ENCODE results near the gene EPHB4. TPM values are rescaled to one million over a fixed set of nuclear protein-coding genes. Genes with fewer than 3 reads are reported as not detected.
A peak's percentile ranks its signal among the peaks of the same experiment; 100 is the strongest.

The EPHB4 gene
- total and polyA plus RNA-seq, 2 of the 4 experiments (the other 2 are of a cell fraction): 34.5 to 36.4 TPM

DNA sequence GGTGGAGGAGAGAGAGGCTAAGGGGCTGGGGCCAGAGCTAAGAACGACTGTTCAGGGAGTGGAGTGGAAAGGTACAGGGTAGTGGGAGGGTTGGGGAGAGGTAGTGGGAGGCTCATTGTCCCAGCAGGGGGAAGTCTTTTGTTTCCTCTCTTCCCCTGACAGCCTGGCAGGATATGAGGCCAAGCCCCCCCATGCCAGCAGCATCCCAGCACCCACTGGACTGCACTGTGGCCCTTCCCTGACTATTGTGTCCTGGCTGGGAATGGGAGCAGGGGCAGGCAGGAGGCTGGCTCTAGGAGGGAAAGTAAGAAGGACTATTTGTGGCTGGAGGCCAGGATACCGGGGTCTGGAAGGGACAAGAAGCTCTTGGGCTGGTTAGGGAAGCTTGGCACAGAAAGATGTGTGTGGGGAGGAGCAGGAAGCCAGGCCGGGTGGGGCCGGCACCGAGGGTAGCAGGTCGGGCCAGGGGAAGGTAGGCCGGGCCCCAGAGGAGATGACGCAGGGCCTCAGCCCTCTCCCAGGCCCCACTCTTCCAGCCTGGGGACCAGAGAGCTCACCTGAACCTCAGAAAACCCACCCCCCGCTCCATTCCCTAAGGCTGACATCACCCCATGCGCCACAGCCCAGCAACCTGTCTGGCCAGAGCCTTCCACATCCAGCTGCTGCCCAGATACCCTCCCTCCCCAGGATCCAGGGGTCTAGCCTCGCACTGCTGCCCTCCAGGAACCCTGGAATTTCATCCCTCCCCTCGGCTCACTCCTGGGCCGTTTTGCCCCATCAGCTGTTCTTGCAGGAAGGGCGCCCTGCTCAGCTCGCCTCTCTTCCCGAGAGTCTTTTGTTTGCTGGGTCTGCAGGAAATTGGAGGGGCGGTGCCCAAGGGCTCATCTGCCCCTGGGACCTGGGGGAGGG lies 8.8 kb upstream of the EPHB4 start:
- ChIA-PET CTCF (interaction anchor here (1.4 kb wide), 1 partner anchor 12 kb away, joined by 3 read pairs; no protein-coding TSS in a partner anchor), POLR2A (ENCODE audit: unreplicated experiment) (interaction anchor here (0.6 kb wide), 1 partner anchor 9 kb away, joined by 3 read pairs; the partner anchor contains the start of gene EPHB4)
- Histone ChIP-seq H3K79me1 (ENCODE audit: low read depth in 1 of 2, low read length in 2 of 2) (no peaks in the 10 kb centered on the region; a peak in 1 of 4 replicates), H2BK5ac (ENCODE audit: low read depth, low read length, poor library complexity, severe bottlenecking) (no peak overlapping the region), H4K20me1 (ENCODE audit: insufficient read depth, low read length) (no peaks in the 10 kb centered on the region), H4K91ac (ENCODE audit: insufficient read depth, low read depth, low read length) (peak overlapping the region; percentile 47; the same call in 1 of the 2 replicates), H3K4me1 (ENCODE audit: control insufficient read depth, insufficient read depth, low read length) (no peaks in the 10 kb centered on the region), H2AK9ac (replicated peaks; ENCODE audit: low read depth, low read length, poor library complexity) (peak overlapping the region; percentile 73), H3K9me1 (ENCODE audit: insufficient read depth, low read length) (no peaks in the 10 kb centered on the region; the same call in 1 of the 2 replicates), H3K4ac (ENCODE audit: low read depth, low read length) (peak overlapping the region; percentile 51), H3K56ac (ENCODE audit: extremely low read depth, insufficient read depth, low read length) (no peak overlapping the region), H4K8ac (ENCODE audit: low read depth in 2 of 2, low read length in 2 of 2) (peak overlapping the region; percentile 77 to 95), H3K36me3 (ENCODE audit: control insufficient read depth, insufficient read depth, low read length) (no peaks in the 10 kb centered on the region), H3K18ac (ENCODE audit: low read depth, low read length) (no peak overlapping the region), H3K14ac (replicated peaks; ENCODE audit: low read depth, low read length) (no peak overlapping the region), H2BK20ac (ENCODE audit: low read depth, low read length) (no peak overlapping the region), H4K5ac (ENCODE audit: low read depth, low read length) (peak overlapping the region; percentile 82; the same call in 1 of the 2 replicates), H2AK5ac (ENCODE audit: low read depth, low read length) (peak overlapping the region; percentile 15; the same call in 1 of the 2 replicates), H3K4me2 (ENCODE audit: low read depth, low read length) (no peak overlapping the region), H3K9me3 (ENCODE audit: control insufficient read depth, insufficient read depth, low read length) (no peaks in the 10 kb centered on the region), H3K27ac (ENCODE audit: insufficient read depth, low read length) (no peak overlapping the region), H3K23ac (ENCODE audit: low read depth, low read length) (no peak overlapping the region), H3K4me3 (ENCODE audit: insufficient read depth, low read depth, low read length) (no peak overlapping the region), H3K27me3 (ENCODE audit: control insufficient read depth, insufficient read depth, low read length) (no peaks in the 10 kb centered on the region), H3K9ac (ENCODE audit: low read depth, low read length) (no peak overlapping the region), H2BK15ac (ENCODE audit: low read depth, low read length) (no peak overlapping the region), H2AFZ (replicated peaks; ENCODE audit: low read length, poor library complexity) (peak overlapping the region; percentile 81), H2BK120ac (ENCODE audit: low read depth, low read length) (no peak overlapping the region)
- WGBS, 2 experiments (ENCODE audit: extremely low coverage in 2 of 2, insufficient read length in 1 of 2): 50% methylated on average over 2 of the region's 17 CpGs; no CpG with 5 or more reads in 1 of the 2 experiments
- no peak for ATAC-seq (ENCODE audit: low read depth)
- intact Hi-C loops (cut with micrococcal nuclease) (loop anchor here (2.0 to 10.0 kb wide), 3 partner anchors 31 to 251 kb away; partner anchors contain the start of genes FBXO24, LRCH4 and TRIP6), dilution Hi-C loops (cut with HindIII; ENCODE audit: low sequenced_read_pairs, unreplicated experiment) (no loop called here), in situ Hi-C loops (cut with MboI; ENCODE audit: low sequenced_read_pairs) (no loop called here)
- TF ChIP-seq, protein P1, sequence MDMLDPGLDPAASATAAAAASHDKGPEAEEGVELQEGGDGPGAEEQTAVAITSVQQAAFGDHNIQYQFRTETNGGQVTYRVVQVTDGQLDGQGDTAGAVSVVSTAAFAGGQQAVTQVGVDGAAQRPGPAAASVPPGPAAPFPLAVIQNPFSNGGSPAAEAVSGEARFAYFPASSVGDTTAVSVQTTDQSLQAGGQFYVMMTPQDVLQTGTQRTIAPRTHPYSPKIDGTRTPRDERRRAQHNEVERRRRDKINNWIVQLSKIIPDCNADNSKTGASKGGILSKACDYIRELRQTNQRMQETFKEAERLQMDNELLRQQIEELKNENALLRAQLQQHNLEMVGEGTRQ (IDR thresholded peaks at IDR 0.05; ENCODE audit: low read depth, low read length): no peak
- TF ChIP-seq, protein P2, sequence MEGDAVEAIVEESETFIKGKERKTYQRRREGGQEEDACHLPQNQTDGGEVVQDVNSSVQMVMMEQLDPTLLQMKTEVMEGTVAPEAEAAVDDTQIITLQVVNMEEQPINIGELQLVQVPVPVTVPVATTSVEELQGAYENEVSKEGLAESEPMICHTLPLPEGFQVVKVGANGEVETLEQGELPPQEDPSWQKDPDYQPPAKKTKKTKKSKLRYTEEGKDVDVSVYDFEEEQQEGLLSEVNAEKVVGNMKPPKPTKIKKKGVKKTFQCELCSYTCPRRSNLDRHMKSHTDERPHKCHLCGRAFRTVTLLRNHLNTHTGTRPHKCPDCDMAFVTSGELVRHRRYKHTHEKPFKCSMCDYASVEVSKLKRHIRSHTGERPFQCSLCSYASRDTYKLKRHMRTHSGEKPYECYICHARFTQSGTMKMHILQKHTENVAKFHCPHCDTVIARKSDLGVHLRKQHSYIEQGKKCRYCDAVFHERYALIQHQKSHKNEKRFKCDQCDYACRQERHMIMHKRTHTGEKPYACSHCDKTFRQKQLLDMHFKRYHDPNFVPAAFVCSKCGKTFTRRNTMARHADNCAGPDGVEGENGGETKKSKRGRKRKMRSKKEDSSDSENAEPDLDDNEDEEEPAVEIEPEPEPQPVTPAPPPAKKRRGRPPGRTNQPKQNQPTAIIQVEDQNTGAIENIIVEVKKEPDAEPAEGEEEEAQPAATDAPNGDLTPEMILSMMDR (conservative IDR thresholded peaks at IDR 0.05; ENCODE audit: low read depth, low read length): no peak
- TF ChIP-seq FOS (IDR thresholded peaks at IDR 0.05; ENCODE audit: low read depth, low read length) (no peak), BHLHE40 (IDR thresholded peaks at IDR 0.05; ENCODE audit: low read depth, low read length) (no peak), RCOR1 (IDR thresholded peaks at IDR 0.05; ENCODE audit: insufficient replicate concordance, low read length) (no peak), POLR2A (IDR thresholded peaks at IDR 0.05; ENCODE audit: low read depth, low read length) (no peak), SMC3 (IDR thresholded peaks at IDR 0.05; ENCODE audit: low read depth, low read length) (no peak), MXI1 (IDR thresholded peaks at IDR 0.05; ENCODE audit: borderline replicate concordance, low read depth, low read length) (no peak), RFX5 (IDR thresholded peaks at IDR 0.05; ENCODE audit: low read depth, low read length) (no peak), RAD21 (IDR thresholded peaks at IDR 0.05; ENCODE audit: low read length) (no peak)
- TF ChIP-seq, protein P3, sequence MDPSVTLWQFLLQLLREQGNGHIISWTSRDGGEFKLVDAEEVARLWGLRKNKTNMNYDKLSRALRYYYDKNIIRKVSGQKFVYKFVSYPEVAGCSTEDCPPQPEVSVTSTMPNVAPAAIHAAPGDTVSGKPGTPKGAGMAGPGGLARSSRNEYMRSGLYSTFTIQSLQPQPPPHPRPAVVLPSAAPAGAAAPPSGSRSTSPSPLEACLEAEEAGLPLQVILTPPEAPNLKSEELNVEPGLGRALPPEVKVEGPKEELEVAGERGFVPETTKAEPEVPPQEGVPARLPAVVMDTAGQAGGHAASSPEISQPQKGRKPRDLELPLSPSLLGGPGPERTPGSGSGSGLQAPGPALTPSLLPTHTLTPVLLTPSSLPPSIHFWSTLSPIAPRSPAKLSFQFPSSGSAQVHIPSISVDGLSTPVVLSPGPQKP (IDR thresholded peaks at IDR 0.05; ENCODE audit: borderline replicate concordance, low read depth, low read length): no peak
- no peak for DNase-seq
- BruUV-seq (replicated peaks): no TSS peak

Measured in IMR-90 (cell line).